HG02759 (cell line): ENCODE measurements around the gene ZFP36L2.

ENCODE experiments used
- ATAC-seq: cut with Tn5 transposase; IDR thresholded peaks from one replicate; pipeline ENCODE4 v1.9.1; 2021; ENCODE audit warnings: mild to moderate bottlenecking, moderate library complexity; ENCODE audit not compliant: unreplicated experiment

ZFP36L2 gene

GRCh38 chr2:43250015-43250414, 23.6 kb upstream of the ZFP36L2 start:
- ATAC-seq: no peak

- no peak for ATAC-seq
These were observed 22.2 kb upstream of the ZFP36L2 start for GRCh38 chr2:43248621-43249020.

- no peak for ATAC-seq
These were observed 20.2 kb upstream of the ZFP36L2 start for GRCh38 chr2:43246641-43247040.

GRCh38 chr2:43241558-43241957, 15.2 kb upstream of the ZFP36L2 start:
- ATAC-seq: no peak

GRCh38 chr2:43240766-43241150, 14.4 kb upstream of the ZFP36L2 start:
- peak; percentile 28 for ATAC-seq

GRCh38 chr2:43239981-43240765, 13.8 kb upstream of the ZFP36L2 start:
- ATAC-seq: peak; percentile 47

GRCh38 chr2:43238813-43239212, 12.4 kb upstream of the ZFP36L2 start:
- ATAC-seq: no peak

- ATAC-seq: no peak
These were observed 11.8 kb upstream of the ZFP36L2 start for GRCh38 chr2:43238176-43238575.

- ATAC-seq: no peak
These were observed 7.1 kb upstream of the ZFP36L2 start for GRCh38 chr2:43233218-43234212.

- ATAC-seq: no peak
These were observed 4.8 kb upstream of the ZFP36L2 start for GRCh38 chr2:43230951-43231827.

- ATAC-seq: no peak
These were observed 4.0 kb upstream of the ZFP36L2 start for GRCh38 chr2:43230351-43230885.

- no peak for ATAC-seq
These were observed 2.6 kb upstream of the ZFP36L2 start for GRCh38 chr2:43228756-43229659.

- no peak for ATAC-seq
These were observed 1.9 kb upstream of the ZFP36L2 start for GRCh38 chr2:43228321-43228751.

GRCh38 chr2:43227830-43228281, 1.4 kb upstream of the ZFP36L2 start:
- ATAC-seq: no peak

GRCh38 chr2:43226955-43227829, 786 bp upstream of the ZFP36L2 start:
- peak; percentile 24 for ATAC-seq

- peak; percentile 33 for ATAC-seq
These were observed 433 bp downstream of the ZFP36L2 start for GRCh38 chr2:43225788-43226557.

GRCh38 chr2:43225093-43225787, 1.2 kb downstream of the ZFP36L2 start:
- ATAC-seq: no peak
